Pons (tissue), 1 donor: ENCODE measurements around the gene CYP2C19.
"Not testable (repeated sequence)": the region's sequence is repeated elsewhere in the genome, so short reads cannot be mapped to it uniquely, and the experiment has no call there.

Experiments used
- DNase-seq: peaks from one replicate; pipeline ENCODE4 v3.0.0-alpha.2; 2016; ENCODE audit warnings: low spot score

The CYP2C19 gene

DNA sequence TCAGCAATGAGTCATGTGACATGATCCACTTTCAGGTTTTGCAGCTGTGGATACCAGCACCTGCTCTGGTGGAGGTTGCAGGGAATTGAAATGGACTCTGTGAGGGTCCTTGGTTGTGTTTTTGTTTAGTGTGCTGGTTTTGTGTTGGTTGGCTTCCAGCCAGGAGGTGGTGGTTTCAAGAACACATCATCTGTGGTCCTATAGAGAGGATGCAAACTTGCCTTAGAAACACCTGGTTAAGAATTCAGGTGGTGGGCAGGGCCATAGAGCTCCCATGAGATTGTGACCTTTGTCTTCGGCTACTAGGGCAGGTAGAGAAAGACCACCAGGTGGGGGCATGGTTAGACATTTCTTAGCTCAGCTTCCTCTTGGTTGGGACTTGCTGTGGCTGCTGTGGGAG lies 116.7 kb downstream of the CYP2C19 start:
- no peak for DNase-seq

DNA sequence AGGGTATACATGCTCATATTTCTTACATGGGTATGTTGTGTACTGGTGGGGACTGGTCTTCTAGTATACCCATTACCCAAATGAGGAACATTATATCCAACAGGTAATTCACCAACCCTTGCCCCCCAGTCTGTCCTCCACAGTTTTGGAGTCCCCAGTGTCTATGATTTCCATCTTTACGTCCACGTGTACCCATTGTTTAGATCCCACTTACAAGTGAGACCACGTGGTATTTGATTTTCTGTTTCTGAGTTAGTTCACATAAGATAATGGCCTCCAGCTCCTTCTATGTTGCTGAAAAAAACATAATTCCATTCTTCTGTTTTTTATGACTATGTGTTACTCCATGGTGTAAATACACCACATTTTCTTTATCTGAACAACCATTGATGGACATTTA lies 126.6 kb downstream of the CYP2C19 start:
- no peak for DNase-seq

DNA sequence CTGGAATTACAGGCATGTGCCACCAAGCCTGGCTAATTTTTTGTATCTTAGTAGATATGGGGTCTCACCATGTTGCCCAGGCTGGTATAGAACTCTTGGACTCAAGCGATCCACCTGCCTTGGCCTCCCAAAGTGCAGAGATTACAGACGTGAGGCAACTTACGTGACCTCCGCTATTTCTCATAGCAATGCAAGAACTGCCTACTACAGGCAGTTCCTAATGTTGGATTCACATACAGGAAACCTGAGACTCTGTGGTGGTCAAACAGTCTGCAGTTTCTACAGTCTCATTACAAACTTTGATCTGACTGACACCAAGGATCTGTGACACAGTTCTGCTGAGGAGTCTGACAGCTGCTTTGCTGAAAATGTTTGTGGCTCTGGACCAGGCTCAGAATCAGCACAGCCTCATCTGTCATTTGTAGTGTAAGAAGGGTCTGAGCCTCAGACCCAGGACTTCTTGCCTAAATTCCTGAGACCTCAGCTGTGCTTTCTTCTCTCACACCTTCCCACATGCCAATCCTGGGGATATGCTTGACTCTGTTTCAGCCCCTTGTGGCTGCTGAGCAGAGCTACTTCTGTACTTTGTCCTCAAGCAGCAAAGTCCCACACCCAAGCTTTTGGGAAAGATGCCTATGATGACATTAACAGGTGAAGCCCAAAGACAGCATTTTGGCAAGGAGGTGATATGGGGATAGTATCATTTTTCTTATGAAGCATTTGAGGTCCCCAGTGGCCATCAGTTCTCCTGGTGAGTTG lies 128.0 kb downstream of the CYP2C19 start:
- no peak for DNase-seq

DNA sequence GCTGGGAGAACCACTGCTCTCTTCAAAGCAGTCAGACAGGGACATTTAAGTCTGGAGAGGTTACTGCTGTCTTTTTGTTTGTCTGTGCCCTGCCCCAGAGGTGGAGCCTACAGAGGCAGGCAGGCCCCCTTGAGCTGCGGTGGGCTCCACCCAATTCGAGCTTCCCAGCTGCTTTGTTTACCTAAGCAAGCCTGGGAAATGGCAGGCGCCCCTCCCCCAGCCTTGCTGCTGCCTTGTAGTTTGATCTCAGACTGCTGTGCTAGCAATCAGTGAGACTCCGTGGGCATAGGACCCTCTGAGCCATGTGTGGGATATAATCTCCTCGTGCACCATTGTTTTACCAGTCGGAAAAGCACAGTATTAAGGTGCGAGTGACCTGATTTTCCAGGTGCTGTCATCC lies 135.9 kb downstream of the CYP2C19 start:
- DNase-seq: not testable (repeated sequence)

DNA sequence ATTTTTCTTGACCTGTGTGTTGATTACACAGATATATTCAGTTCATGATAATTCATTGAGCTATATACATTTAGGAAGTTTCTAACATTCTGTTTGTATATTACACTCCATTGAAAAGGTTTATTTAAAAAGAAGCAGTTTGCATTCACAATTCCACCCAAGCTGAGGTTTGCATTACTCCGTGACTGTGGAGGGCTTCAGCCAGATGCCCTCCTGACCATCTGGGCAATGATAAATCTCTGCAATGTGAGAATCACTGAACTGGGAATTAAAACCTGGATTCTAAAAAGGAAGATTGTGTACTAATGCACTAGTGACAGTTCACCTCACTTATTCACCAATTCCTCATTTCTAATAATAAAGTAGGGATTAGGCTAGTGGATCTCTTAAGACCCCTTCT lies 139.6 kb downstream of the CYP2C19 start:
- DNase-seq: no peak

DNA sequence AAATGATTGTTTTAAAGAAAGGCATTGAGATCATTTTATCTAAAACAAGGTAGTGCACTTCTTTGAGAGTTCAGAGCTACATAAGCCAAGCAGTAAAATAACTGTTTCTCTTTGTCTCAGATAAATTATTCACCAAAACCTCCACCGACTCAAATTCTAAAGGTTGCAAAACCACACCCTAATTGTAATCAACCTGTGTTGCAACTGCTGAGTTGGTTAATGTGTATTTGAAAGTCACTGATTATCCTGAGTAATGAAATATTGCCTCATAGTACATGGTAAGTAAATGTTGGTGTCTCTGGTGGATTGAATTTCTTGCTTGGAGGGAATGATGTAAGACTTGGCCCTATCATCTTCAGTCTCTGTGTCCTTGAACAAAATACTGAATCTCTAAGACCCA lies 140.1 kb downstream of the CYP2C19 start:
- no peak for DNase-seq
